Thyroid gland (tissue), 4 donors: ENCODE measurements around the gene DSTN.
"Not testable (repeated sequence)": the region's sequence is repeated elsewhere in the genome, so short reads cannot be mapped to it uniquely, and the experiment has no call there.

Source experiments
- POLR2A ChIP-seq, 2 donors: fragments of 450-650 bp; IDR thresholded peaks; one replicate each; pipeline ENCODE4 v1.6.1; 2017; ENCODE audit warnings: antibody characterized with exemption in 2 of 2, mild to moderate bottlenecking in 2 of 2, moderate library complexity in 1 of 2
- TF ChIP-seq, protein P1 (sequence below), 6 experiments: fragments of 200-600 bp in 3 of 6; fragments of 450-650 bp in 3 of 6; sonication (generic) in 3 of 6; IDR thresholded peaks; one replicate each; pipeline ENCODE4 v1.5.1; 2016 to 2019; ENCODE audit warnings: antibody characterized with exemption in 6 of 6, mild to moderate bottlenecking in 2 of 6, inconsistent platforms in 1 of 6, moderate library complexity in 1 of 6

DNA sequence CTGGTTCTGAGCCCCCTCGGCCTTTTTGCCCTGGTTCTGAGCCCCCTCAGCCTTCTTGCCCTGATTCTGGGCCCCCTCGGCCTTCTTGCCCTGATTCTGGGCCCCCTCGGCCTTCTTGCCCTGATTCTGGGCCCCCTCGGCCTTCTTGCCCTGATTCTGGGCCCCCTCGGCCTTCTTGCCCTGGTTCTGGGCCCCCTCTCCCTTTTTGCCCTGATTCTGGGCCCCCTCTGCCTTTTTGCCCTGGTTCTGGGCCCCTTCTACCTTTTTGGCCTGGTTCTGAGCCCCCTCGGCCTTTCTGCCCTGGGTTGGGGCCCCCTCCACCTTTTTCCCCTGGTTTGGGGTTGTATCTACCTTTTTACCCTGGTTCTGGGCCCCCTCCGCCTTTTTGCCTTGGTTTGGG lies 89.5 kb downstream of the DSTN start:
- TF ChIP-seq POLR2A (IDR thresholded peaks at IDR 0.05), result not testable (repeated sequence)
- TF ChIP-seq, protein P1, sequence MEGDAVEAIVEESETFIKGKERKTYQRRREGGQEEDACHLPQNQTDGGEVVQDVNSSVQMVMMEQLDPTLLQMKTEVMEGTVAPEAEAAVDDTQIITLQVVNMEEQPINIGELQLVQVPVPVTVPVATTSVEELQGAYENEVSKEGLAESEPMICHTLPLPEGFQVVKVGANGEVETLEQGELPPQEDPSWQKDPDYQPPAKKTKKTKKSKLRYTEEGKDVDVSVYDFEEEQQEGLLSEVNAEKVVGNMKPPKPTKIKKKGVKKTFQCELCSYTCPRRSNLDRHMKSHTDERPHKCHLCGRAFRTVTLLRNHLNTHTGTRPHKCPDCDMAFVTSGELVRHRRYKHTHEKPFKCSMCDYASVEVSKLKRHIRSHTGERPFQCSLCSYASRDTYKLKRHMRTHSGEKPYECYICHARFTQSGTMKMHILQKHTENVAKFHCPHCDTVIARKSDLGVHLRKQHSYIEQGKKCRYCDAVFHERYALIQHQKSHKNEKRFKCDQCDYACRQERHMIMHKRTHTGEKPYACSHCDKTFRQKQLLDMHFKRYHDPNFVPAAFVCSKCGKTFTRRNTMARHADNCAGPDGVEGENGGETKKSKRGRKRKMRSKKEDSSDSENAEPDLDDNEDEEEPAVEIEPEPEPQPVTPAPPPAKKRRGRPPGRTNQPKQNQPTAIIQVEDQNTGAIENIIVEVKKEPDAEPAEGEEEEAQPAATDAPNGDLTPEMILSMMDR (IDR thresholded peaks at IDR 0.05), result not testable (repeated sequence)
